OCI-LY7 (cell line): ENCODE data around the gene CTH. TPM values are rescaled to one million over a fixed set of nuclear protein-coding genes. Genes with fewer than 3 reads are reported as not detected.

Experiments used
- BruUV-seq: library from RNA; stranded (reverse); fragments of 400-500 nt; replicated peaks from 2 replicates; lab custom pipeline; 2021; lab: Mats Ljungman, UMichigan
- CTCF ChIA-PET: fragments of 300-600 bp; sonication (Branson Sonifier 250); formaldehyde crosslinking; loops from one replicate; lab custom pipeline; 2022; ENCODE audit warnings: antibody characterized with exemption; ENCODE audit not compliant: unreplicated experiment; lab: Charles Lee
- POLR2A ChIA-PET: fragments of 300-600 bp; sonication (Branson Sonifier 250); formaldehyde crosslinking; loops from one replicate; lab custom pipeline; 2022; ENCODE audit warnings: antibody characterized with exemption; lab: Charles Lee
- DNase-seq: peaks from one replicate; pipeline ENCODE4 v3.0.0-alpha.2; 2015; ENCODE audit warnings: low spot score
- H2AFZ ChIP-seq: fragments of 200-600 bp; sonication (generic), shearing (Covaris generic); 2 replicates; pipeline ENCODE4 v1.6.1; 2014; ENCODE audit warnings: mild to moderate bottlenecking, antibody characterized with exemption, low read length, moderate library complexity
- H3K27ac ChIP-seq: fragments of 200-600 bp; sonication (generic); 2 replicates; pipeline ENCODE4 v1.5.1; 2014; ENCODE audit warnings: mixed run types, low read depth, mild to moderate bottlenecking, moderate library complexity, low read length, inconsistent platforms; ENCODE audit not compliant: poor library complexity, severe bottlenecking
- H3K36me3 ChIP-seq: fragments of 200-600 bp; sonication (generic); 2 replicates; pipeline ENCODE4 v1.6.1; 2014; ENCODE audit warnings: mild to moderate bottlenecking, antibody characterized with exemption, low read length, moderate library complexity, mixed read lengths; ENCODE audit not compliant: insufficient read depth
- H3K4me1 ChIP-seq: fragments of 200-600 bp; sonication (generic); 2 replicates; pipeline ENCODE4 v1.5.1; 2014; ENCODE audit warnings: mild to moderate bottlenecking, low read length; ENCODE audit not compliant: insufficient read depth, poor library complexity, severe bottlenecking
- H3K4me2 ChIP-seq: fragments of 200-600 bp; sonication (generic); 2 replicates; pipeline ENCODE4 v1.6.1; 2014; ENCODE audit warnings: mild to moderate bottlenecking, low read length
- H3K4me3 ChIP-seq: fragments of 200-600 bp; sonication (generic); 2 replicates; pipeline ENCODE4 v1.5.1; 2014; ENCODE audit warnings: mild to moderate bottlenecking, low read depth, low read length; ENCODE audit not compliant: poor library complexity, severe bottlenecking
- H3K79me2 ChIP-seq: fragments of 200-600 bp; sonication (generic); 2 replicates; pipeline ENCODE4 v1.6.1; 2016; ENCODE audit warnings: low read depth, mild to moderate bottlenecking, low read length, moderate library complexity, mixed read lengths; ENCODE audit not compliant: insufficient read depth
- H3K9me2 ChIP-seq: fragments of 200-600 bp; sonication (generic); 2 replicates; pipeline ENCODE4 v1.6.1; 2016; ENCODE audit warnings: mild to moderate bottlenecking, low read length, mixed read lengths; ENCODE audit not compliant: insufficient read depth
- H3K9me3 ChIP-seq: fragments of 200-600 bp; sonication (generic); 2 replicates; pipeline ENCODE4 v1.6.1; 2014; ENCODE audit warnings: mild to moderate bottlenecking, mixed run types, low read length, mixed read lengths
- H4K20me1 ChIP-seq: fragments of 200-600 bp; sonication (generic); 2 replicates; pipeline ENCODE4 v1.6.1; 2014; ENCODE audit warnings: mild to moderate bottlenecking, antibody characterized with exemption, low read length, moderate library complexity, mixed read lengths; ENCODE audit not compliant: insufficient read depth
- CTCF ChIP-seq: fragments of 200-600 bp; sonication (generic); conservative IDR thresholded peaks from 2 replicates; pipeline ENCODE4 v1.5.1; 2014; ENCODE audit warnings: mild to moderate bottlenecking, antibody characterized with exemption, low read length, moderate library complexity, mixed read lengths
- EZH2phosphoT487 ChIP-seq: fragments of 200-600 bp; sonication (generic); IDR thresholded peaks from 2 replicates; pipeline ENCODE4 v1.6.1; 2018; ENCODE audit warnings: low read depth, borderline replicate concordance, mild to moderate bottlenecking, mixed run types, antibody characterized with exemption, low read length, moderate library complexity, mixed read lengths
- intact Hi-C: fragments of 100-400 bp; cut with micrococcal nuclease; formaldehyde crosslinking; loops from one replicate; pipeline ENCODE4 v1.10.0; 2022; ENCODE audit not compliant: unreplicated experiment
- total RNA-seq, 2 experiments: library from RNA; depleted of rRNA in 1 of 2; stranded (reverse); fragments of >200 nt in 1 of 2; shearing (Covaris generic) in 1 of 2; gene quantifications; 2 replicates each; pipeline ENCODE4 v1.2.3, GENCODE V29; 2014 to 2022

CTH gene
- total RNA-seq, 2 experiments from 2014 or later: 9.7 to 14.4 TPM

GRCh38 chr1:70462611-70463010 lies 51.5 kb downstream of the CTH start:
- ChIA-PET POLR2A (interaction anchor here (0.5 kb wide), 1 partner anchor 15 kb away, joined by 3 read pairs; no protein-coding TSS in a partner anchor), CTCF (no interaction called here)
- Histone ChIP-seq H2AFZ (no peak overlapping the region), H3K4me2 (no peak overlapping the region), H3K36me3 (no peaks in the 10 kb centered on the region), H4K20me1 (no peaks in the 10 kb centered on the region), H3K79me2 (no peaks in the 10 kb centered on the region), H3K4me1 (peaks cover 11% of the 10 kb centered on the region), H3K9me3 (no peaks in the 10 kb centered on the region), H3K4me3 (no peak overlapping the region), H3K27ac (no peak overlapping the region), H3K9me2 (no peaks in the 10 kb centered on the region)
- no peak for TF ChIP-seq EZH2phosphoT487
- TF ChIP-seq CTCF: no peak
- BruUV-seq: no TSS peak
- DNase-seq: no peak
- intact Hi-C loops: no loop called here

GRCh38 chr1:70465911-70466310 lies 54.8 kb downstream of the CTH start:
- POLR2A ChIA-PET: no interaction called here
- Histone ChIP-seq H3K9me3 (no peaks in the 10 kb centered on the region), H3K36me3 (no peaks in the 10 kb centered on the region), H4K20me1 (no peaks in the 10 kb centered on the region), H3K9me2 (no peaks in the 10 kb centered on the region), H3K27ac (no peak overlapping the region), H3K4me2 (no peak overlapping the region), H2AFZ (no peak overlapping the region), H3K4me3 (no peak overlapping the region), H3K4me1 (peaks cover 5% of the 10 kb centered on the region), H3K79me2 (no peaks in the 10 kb centered on the region)
- intact Hi-C loops: no loop called here
- CTCF ChIA-PET: no interaction called here
- no peak for DNase-seq
- no TSS peak for BruUV-seq
- TF ChIP-seq EZH2phosphoT487 (no peak), CTCF (no peak)

GRCh38 chr1:70467531-70467930 lies 56.5 kb downstream of the CTH start:
- no peak for TF ChIP-seq EZH2phosphoT487
- Histone ChIP-seq H2AFZ (no peak overlapping the region), H3K79me2 (no peaks in the 10 kb centered on the region), H3K9me3 (no peaks in the 10 kb centered on the region), H3K4me2 (no peak overlapping the region), H3K4me1 (no peaks in the 10 kb centered on the region), H3K9me2 (no peaks in the 10 kb centered on the region), H3K27ac (no peak overlapping the region), H4K20me1 (no peaks in the 10 kb centered on the region), H3K4me3 (no peak overlapping the region), H3K36me3 (no peaks in the 10 kb centered on the region)
- no peak for DNase-seq
- POLR2A ChIA-PET: interaction anchor here (0.5 to 0.7 kb wide), 2 partner anchors 29 to 475 kb away, joined by 3 read pairs; no protein-coding TSS in a partner anchor
- BruUV-seq: no TSS peak
- CTCF ChIA-PET: no interaction called here
- intact Hi-C loops: no loop called here
